ENCODE data around the gene MFAP3L.
"Not testable (repeated sequence)": the region's sequence is repeated elsewhere in the genome, so short reads cannot be mapped to it uniquely, and the experiment has no call there.

The MFAP3L gene

DNA sequence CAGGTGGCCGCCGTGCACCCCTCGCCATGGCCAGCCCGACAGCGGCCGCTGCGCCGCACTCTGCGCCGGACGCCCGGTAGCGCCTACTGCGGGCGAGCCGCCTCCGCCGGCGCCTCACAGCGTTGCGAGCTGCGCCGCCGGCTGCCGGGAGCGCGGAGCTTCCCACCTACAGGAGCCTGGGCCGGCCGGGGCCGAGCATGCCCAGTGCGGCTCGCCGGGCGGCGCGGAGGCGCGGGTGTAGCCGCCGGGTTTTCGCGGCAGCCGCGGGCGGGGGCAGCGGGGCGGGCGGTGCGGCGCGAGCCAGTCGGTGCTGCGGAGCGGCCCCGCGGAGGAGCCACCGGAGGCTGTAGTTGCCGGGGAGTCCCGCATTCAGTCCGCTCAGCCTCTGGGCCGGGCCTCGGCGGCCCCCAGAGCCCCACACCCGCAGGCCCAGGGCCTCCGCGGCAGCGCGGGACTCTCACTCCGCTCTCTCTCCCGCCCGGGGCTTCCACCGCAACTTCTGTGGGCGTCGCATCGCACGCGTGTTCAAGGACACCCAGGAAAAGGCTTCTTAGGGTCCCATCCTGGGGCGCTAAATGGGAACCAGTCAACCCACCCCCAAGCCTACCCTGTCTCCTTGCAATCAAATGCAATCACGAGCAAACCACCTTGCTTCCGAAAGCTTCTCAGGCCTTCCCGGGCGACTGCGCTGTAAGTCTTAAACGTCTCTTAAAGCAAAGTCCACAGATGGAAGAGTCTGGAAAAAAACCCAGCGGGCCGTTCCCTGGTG, at the start of gene MFAP3L:
TSS of gene MFAP3L (minus strand) at position 143 of the 769 bp plus-strand sequence. CDS start 20,518 bp downstream, outside the sequence.
- peak; percentile 79 for DNase-seq

DNA sequence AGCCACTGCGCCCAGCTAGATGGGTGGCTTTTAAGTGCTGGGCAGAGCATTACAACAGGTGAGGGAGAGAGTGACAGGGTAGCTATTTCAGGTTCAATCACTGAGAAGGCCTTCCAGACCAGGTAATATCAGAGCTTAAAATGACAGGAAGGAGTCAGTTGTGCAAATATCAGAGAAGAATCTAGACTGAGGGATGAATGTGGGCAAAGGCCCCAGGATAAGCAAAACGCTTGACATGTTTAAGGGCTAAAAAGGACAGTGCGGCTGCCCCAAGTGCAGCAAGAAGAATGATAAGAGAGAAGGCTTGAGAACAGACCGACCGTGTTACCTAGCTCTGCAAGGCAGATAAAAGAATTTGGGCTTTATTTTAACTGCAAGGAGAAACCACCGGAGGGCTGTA, 45.0 kb upstream of the MFAP3L start:
- DNase-seq = no peak

DNA sequence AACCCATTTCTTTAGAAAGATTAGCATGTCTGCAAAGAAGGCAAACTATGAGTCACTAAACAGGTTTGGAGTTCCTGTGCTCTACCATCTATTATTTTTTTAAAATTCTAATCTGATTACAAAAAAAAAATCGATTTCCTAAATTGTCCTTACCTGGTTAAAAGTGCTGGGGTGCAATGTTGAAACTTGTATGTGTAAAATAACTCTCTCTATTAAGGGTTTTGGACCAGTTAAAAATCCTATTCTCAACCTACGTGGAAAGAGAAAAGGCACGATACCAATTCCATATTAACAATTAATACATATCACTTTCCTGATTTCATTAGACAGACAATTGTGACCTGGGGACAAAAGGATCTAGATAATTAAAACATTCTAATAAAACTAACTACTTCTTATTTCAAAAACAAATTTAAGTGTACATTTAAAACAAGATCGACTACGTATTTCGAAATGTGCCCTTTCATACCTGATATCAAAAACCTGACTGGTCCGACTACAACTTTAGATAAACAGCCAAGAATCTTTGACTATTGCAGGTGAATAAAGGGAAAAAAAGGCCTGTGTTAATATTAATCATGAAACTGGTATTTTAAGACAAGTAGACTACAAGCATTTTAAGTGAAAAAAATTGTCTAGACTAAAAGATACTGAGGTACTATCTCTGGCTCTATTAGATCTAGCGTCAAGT, 42.4 kb upstream of the MFAP3L start:
- DNase-seq = no peak

DNA sequence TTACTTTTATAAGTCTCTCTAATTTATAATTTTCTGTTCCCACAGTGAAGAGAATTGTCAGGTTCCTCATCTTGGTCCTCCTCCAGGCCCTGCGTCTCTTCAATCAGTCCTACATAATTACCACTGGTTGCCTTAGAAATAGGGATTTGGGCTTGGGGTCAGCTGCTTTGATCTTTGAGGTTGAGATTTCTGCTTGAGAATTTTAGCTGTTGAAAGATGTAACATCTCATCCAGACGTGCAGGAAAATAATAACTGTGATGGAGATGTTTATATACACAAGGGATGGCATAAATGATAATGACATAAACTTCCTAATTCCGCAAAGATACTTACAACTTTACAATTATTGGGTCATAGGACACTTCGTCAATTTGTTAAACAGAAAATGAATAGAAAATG, 33.2 kb upstream of the MFAP3L start:
- DNase-seq = no peak

DNA sequence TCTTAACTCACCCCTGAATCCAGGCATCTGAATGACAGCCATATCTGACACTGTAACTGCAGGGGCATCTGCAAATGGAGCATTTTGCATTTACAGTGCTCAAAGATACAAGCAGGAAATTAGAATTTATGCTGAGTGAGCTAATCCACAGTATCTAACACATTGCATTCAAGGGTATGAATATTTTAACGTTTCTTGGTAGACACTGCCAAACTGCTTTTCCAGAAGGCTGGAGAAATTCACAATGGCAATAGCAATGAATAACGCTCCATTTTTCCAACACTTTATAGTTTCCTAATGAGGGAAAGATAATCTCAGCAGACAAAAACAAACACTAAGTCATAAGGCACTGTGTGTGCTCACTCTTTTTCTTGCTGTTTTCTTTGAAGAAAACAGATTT, 32.6 kb upstream of the MFAP3L start:
- DNase-seq = no peak

DNA sequence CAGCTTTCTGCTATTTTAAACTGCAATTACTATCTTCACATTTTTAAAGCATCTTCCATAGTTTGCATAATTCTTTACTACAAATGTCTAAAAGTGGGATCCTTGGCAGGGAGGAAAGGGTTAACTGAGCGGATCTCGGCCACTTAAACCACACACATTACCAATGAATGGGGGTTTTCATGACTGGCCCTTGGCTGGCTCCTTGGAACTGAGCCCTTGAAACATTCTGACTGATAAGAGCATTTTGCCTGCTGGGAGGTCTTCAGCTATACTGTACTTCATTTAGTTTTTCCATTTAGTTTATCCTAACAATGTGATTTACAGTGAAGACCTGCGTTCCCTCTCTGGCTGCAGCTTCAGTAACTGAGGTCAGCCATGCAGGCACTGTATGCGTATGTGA, 31.7 kb upstream of the MFAP3L start:
- DNase-seq = no peak

DNA sequence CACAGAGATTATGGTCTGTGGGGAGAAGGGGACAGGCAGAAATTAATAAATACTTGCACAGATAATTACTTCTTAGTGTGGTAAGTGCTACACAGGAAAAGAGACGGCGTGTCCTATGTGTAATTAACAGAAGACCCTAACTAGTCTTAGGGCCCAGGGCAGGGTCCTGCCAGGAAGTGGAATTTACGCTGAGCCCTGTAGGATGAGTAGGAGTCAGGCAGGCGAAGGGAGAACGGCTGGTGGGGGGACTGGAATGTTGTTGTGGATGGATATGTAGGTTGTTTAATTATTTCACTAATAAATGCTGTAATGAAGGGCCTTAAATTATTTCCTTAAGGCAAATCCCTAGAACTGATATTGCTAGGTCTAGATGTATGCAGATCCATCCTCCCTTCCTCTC, 26.7 kb upstream of the MFAP3L start:
- no peak for DNase-seq

DNA sequence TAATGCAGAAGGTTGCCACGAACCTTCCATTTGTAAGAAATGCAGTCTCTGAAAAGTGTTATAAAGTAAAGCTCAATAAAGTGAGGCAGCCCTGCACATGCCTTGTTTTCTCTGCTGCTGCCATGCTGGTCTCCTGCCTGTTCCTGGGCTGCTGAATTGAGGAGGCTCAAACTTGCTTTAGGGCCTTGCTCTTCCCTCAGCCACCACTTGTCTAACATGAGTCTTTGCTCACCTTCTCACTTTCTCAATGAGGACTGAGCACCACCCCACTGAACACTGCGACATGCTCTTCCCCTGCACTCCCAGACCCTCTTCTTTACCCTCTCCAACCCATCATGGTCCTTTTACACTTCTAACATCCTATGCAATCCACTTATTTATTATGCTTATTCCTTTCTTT, 25.2 kb upstream of the MFAP3L start:
- DNase-seq = no peak

DNA sequence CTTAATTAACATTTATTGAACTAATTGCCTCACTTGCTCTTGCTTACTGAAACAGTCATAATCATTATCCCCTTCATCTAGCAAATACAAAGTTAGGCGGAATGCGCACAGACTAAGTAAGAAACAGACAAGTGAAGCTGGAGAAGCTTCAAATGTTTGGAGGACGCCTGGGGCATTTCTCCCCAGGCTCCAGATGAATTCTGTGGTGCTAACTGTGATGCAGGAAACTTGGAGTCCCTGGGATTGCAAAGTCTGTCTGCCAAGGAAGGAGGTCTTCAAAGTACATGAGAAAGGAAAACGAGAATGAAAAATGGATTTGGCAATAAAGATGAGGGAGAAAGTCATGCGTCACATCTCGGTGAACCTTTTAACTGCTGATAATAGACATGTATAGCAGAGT, 23.6 kb upstream of the MFAP3L start:
- DNase-seq = no peak

DNA sequence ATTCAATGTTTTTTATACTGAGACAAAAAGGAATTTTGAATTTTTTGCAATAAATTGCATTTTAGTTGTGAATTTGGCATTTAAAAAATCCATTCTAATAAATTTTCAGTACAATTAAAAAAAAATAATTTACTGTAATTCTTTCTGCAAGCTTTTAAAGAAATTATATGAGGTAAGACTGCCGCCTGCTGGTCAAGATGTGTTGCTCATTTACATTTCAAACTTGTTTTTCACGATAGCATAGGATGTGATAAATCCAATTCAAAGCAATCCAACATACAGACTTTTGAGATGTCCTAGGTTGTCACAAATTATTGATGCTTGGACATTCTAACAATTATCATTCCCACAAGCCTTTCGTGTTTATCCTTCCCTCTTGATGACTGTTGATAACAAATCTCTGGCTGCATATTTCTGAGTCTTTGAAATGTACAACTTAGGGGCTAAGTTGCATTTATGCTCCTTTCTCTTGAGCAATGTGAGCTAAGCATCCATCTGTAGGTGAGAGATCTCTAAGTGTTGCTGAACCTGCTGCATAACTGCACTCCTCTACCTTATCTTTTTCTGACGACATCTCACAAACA, 21.7 kb upstream of the MFAP3L start:
- DNase-seq = peak; percentile 63

DNA sequence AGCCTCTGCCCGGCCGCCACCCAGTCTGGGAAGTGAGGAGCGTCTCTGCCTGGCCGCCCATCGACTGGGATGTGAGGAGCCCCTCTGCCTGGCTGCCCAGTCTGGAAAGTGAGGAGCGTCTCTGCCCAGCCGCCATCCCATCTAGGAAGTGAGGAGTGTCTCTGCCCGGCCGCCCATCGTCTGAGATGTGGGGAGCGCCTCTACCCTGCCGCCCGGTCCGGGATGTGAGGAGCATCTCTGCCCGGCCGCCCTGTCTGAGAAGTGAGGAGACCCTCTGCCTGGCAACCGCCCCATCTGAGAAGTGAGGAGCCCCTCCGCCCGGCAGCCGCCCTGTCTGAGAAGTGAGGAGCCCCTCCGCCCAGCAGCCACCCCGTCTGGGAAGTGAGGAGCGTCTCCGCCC, 20.0 kb upstream of the MFAP3L start:
- not testable (repeated sequence) for DNase-seq

DNA sequence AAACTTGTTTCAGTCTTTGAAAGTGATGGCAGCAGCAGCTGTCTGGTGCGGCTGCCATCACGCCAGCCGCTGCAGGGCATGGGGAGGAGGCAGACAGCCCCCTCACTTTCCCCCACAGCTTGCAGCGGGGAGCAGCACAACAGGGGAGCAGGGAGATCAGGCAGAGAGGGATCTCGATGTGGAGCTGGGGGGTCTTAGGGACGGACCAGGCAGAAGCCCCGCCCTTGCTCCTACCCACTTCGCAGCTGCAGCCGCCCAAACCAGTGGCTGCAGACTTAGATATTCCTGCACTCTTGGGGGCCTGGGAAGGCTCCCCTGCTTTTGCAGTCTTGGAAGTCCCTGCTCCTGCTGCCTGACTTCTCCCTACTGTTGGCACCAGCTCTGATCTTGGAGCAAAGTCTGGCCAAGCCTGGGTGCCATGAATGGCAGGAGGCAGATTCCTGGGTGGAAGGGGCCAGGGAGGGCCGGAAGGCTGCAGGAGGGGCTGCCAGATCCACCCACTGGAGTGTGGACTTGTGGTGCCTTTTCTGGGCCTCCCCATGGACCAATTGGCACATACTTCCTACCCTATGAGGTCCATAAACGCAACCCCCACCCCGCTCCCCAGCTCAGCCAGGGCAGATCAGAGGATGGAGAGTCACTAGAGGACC, 14.0 kb upstream of the MFAP3L start:
- no peak for DNase-seq

DNA sequence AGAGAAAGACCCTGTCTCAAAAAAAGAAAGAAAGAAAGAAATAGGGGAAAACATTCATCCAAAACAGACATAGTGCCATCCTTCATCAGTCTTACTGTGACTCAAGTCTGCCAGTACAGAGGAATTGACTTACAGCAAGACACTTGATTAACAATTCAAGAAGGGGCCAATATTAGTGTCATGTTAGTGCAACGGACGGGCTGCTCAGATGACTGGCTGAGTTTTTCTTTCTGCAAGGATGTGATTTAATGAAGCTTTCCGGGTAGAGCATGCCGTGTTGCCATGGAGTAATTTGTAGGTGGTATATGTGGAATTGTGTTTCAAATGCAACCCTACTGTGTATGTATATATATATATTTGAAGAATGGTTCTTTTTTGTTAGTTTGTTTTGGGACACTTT, 12.6 kb upstream of the MFAP3L start:
- DNase-seq = no peak

DNA sequence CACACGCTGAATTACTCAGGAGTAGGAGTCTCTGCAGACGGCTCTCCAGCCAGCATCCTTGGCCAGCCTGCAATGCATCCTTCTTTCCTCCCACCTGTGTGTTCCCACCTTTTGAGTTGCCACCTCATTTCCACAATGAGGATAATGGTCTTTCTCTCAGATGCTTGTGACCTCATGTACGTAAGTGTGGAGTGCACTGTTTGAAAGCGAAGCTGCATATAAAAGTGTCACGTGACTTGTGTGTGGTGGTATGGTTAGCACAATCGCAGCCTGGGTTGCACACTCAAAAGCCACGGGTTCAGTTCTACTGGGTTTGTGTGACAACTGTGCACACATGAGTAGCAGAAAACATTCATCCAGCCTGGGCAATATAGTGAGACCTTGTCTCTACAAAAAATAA, 12.0 kb upstream of the MFAP3L start:
- no peak for DNase-seq

DNA sequence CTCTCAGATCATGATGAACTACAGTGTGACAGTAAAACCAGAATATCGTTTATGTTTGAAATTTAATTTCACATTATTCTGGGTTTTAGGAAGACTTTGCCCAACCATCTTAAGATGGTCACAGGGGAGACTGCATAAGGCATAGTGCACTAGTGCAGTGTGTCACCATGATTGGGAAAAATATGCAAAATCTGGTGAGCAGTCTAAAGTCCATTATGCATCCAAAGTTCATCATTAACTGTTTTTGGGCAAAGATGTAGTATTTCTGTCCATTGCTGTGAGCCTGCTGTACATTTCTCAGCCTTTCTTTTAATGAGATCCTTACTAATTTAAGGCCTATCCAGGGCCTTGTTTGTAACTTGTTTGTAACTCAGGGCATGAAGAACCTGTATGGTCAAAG, 11.3 kb upstream of the MFAP3L start:
- DNase-seq = no peak

DNA sequence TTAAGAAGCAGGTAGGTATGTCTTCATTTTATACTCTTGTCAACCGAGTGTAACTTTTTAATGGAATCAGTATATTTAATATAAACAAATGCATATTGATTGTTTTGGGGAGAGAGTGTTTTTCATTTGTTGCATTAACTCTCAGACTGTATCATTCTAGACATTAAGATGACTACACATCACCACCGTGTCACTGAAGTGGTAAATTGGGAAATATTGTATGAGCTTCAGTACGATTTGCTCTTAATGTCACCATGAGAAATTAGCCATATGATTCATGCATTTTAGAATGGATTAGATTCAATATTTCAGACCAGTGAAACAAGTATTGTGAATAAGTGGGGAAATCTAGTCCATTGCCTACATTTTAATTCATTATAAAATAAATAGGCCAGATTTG, 9.7 kb upstream of the MFAP3L start:
- no peak for DNase-seq

DNA sequence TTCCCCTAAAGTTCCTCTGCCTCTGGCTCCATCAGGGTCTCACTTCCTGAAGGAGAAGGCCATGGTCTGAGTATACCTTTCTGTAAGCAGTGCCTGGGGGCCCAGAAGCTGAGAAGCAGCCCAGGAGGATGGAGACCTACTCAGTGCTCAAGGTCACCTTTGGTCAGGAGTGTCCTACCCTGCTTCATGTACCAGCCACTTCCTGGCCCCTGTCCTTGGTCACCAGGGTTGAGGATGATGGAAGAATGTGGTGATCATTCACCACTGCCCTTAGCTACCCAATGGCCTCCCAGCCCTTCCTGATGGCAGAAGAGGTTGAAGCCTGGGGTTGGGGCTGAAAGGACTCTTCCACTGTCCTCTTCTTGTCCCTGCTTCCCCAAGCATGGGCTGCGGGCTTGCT, 9.0 kb upstream of the MFAP3L start:
- DNase-seq = no peak

DNA sequence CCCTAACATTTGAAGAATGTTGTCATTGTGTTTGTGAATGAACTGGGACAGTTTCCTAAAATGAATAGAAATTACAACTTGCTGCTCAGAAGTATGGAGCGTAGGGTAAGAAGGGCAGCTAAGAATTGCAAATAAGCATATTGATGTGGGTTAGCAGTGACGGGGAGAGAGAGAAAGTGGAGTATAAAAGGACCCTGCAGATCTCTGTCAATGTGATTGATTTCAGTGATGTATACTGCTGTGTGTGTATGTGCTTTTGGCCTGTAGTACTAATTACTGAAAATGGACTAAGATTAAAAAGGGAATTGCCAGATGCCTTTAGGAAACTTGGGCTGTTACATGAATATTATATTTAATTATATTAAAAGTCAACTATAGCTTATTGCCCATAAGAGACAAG, 7.8 kb upstream of the MFAP3L start:
- DNase-seq = no peak

DNA sequence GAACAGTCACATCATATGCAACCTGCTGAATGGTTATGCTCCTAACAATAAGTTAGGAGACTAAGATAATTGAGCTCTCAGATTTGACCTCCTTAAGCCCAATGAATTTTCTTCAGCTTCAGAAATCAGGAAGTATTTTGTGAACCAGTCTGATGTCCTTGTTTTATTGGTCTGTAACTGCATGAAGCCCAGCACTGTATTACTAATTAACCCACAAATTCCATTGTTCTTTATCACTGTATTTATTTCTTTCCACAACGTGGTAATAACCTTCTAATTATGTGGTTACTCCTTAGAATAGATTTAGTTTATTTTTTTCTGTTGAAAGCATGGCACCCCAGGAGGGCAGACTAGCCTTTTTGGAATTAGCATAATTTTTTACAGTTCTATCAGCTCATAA, 3.9 kb upstream of the MFAP3L start:
- no peak for DNase-seq

DNA sequence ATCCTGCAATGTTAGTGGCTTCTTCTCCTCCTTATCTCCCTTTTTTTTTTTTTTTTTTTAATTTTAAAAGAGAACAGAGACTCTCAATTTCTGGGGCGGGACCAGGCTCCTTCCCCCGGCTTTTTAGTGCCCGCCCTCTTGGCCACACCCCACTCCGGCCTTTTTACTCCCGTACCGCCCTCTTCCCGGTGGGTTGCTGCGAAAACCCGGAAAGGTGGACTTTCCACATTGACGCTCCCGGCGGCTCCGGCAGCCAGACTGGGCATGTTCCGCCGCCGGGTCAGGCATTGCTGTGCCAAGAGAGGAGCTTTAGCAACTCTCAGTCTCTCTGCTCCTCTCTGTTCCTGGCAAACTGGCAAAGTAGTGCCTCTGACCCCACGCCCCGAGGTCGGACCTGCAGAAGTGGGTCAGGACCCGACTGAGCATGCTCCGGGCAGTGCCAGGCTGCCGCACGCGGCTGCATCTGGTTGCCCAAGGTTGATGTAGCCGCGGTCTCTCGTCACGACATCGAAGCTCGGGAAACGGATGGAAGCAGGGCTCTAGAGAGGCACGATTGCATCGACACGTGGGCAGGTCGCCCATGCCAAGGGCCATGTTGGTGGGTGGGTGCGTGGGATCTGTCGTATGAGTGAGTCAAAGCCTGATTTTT, 1.1 kb upstream of the MFAP3L start:
- peak; percentile 88 for DNase-seq

DNA sequence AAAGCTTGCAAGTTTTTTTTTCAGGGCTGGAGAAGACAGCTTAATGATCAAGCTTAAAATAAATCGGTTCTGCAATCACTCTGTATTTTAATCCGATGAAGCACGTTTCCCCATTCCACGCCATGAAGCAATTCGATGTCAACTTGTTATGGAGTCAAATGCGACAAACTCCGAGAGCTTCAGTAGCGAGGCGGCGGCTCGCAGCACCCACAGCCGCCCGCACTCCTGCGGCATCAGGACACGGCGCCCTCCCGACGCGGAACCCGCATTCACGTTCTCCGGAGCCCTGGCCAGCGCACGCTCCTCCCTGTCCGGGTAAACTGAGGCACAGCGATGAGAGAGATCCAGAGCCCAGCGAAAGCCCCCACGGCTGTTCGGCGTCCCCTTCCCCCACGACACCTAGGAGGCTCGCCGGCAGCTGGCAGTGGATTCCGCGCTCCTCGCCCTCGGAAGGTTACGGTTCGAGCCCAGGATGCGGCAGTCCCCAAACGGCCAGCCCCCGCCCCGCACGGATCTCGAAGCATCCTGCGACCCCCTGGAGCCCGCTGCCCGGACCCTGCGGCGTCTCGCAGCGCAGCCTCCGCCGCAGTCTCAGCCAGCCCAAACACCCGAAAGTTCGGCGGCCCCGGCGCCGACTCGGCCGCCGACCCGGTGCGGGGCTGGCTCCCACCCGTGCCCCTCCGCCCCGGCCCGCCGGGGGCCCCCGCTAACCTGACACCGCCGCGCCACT, 507 bp downstream of the MFAP3L start:
- no peak for DNase-seq

DNA sequence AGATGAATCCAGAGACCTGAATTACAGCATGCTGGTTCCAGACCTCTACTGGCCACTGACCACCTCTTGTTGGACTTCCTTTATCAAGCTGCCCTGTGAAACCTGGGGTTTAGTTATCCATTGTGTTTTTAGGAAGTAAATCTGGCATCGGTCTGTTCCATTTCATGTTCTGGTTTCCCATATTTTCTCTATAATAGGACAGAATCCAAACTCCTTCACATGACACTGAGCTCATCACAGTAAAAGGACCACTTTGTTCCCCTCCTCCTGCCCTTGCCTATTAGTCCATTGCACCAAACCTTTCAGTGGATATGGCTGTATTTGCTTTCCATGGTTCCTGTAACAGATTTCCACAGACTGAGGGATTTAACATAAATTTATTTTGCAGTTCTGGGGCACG, 4.0 kb downstream of the MFAP3L start:
- no peak for DNase-seq

DNA sequence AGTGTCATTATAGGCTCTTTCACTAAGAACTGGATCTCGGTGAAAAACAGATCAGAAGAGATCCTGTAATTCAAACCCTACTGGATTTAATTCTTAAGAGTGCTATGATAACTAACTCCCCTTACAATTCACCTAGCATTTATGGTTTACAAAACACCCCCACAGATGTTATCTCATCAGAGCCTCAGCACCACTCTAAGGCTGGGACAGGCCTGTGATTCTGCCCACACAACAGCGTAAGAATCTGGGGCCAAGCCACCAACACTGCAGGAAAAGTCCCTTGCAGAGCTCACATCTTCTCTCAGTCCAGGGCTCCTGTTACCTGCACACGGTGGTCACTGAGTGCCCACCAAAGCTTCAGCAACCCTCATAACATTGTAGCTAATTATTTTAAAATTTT, 8.9 kb downstream of the MFAP3L start:
- DNase-seq = no peak
